ENCODE data around the gene LGALS1.
A peak's percentile ranks its signal among the peaks of the same experiment; 100 is the strongest.

The LGALS1 gene

GRCh38 chr22:37674951-37675929 is at the start of gene LGALS1:
TSS of gene LGALS1 (plus strand) at chr22:37675636. CDS start at chr22:37675703, 67 bp downstream.
- peak; percentile 97 for DNase-seq

- DNase-seq: no peak
Observed at GRCh38 chr22:37625737-37626136, 49.7 kb upstream of the LGALS1 start.

- DNase-seq: no peak
Observed at GRCh38 chr22:37626144-37626543, 49.3 kb upstream of the LGALS1 start.

- DNase-seq: no peak
Observed at GRCh38 chr22:37626556-37627075, 48.8 kb upstream of the LGALS1 start.

- DNase-seq: no peak
Observed at GRCh38 chr22:37627121-37627520, 48.3 kb upstream of the LGALS1 start.

DNA sequence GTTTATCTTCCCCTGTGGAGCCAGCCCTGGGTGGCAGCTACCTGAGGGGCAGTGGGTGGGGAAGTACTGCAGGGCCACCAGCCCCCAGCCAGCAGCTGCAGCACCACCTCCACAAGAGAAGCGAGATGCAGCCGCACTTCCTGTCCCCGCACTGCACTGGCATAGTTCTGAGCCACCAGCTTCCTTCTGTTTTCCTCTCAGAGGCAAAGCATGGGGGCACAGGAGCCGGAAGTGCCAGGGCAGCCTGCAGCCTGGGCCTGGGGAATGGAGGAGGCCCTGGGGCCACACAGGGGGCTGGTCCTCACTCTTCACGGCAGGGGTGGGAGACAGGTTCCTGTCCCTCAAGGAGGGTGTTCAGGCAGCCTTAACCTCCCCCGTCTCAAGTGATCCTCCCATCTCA is 47.9 kb upstream of the LGALS1 start:
- no peak for DNase-seq

GRCh38 chr22:37628830-37629229 is 46.6 kb upstream of the LGALS1 start:
- no peak for DNase-seq

GRCh38 chr22:37629928-37630327 is 45.5 kb upstream of the LGALS1 start:
- no peak for DNase-seq

- DNase-seq: no peak
Observed at GRCh38 chr22:37630839-37631435, 44.5 kb upstream of the LGALS1 start.

- no peak for DNase-seq
Observed at GRCh38 chr22:37631448-37632173, 43.8 kb upstream of the LGALS1 start.

DNA sequence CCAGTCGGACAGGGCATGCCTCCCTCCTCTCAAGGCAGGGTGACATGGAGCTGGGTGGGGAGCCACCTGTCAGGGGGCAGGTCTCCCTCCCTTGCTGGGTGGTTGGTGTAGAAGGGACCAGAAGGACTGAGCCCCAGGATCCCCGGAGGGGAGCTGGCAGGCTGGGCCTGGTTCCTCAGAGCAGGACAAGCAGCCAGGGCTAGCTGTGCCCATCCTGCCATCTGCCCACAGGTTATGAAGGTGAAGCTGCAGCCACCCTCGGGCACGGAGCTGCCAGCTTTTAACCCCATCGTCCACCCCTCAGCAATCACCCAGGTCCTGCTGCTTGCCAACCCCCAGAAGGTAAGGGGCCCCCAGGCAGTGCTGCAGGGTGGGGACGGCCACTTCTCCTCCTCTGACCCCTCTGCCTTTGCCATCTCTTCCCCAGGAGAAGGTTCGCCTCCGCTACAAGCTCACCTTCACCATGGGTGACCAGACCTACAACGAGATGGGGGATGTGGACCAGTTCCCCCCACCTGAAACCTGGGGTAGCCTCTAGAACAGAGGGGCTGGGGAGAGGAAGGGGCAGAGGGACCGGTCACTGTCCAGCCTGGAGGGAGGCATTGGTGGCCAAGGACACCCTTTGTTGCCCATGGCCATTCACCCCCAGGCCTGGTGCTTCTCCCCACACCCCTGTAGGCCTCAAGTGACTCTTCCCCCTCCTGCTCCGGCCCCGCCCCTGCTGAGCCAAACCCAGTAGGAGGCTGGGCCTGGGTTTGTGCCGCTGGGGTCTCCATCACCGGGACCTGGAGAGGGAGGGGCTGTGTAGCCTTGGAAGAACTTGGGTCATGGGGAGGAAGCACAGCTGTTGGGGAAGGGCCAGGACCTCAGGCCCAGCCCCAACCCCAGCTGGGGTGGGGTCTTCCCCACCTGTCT is 43.0 kb upstream of the LGALS1 start:
- DNase-seq: no peak

GRCh38 chr22:37633089-37633624 is 42.3 kb upstream of the LGALS1 start:
- no peak for DNase-seq

GRCh38 chr22:37633625-37634416 is 41.6 kb upstream of the LGALS1 start:
- peak; percentile 9 for DNase-seq

GRCh38 chr22:37634417-37634924 is 41.0 kb upstream of the LGALS1 start:
- no peak for DNase-seq

DNA sequence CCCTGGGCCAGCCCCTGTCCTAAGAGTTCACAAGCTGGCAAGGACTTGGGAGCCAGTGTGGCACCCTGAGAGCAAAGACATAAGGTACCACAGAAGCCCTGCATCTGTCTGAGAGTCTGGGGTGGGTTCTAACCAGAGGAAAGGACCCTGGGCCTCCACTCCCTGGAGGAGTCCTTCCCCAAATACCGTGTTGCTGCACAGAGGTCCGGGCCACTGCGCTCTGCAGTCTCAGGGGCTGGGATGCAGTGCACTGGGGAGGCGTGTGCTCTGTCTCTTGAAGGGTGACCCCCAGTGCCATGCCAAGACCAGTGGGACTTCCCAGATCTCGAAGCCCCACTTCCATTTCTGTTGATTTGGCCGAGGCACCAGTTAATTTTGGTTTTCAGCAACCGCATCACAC is 40.3 kb upstream of the LGALS1 start:
- no peak for DNase-seq

DNA sequence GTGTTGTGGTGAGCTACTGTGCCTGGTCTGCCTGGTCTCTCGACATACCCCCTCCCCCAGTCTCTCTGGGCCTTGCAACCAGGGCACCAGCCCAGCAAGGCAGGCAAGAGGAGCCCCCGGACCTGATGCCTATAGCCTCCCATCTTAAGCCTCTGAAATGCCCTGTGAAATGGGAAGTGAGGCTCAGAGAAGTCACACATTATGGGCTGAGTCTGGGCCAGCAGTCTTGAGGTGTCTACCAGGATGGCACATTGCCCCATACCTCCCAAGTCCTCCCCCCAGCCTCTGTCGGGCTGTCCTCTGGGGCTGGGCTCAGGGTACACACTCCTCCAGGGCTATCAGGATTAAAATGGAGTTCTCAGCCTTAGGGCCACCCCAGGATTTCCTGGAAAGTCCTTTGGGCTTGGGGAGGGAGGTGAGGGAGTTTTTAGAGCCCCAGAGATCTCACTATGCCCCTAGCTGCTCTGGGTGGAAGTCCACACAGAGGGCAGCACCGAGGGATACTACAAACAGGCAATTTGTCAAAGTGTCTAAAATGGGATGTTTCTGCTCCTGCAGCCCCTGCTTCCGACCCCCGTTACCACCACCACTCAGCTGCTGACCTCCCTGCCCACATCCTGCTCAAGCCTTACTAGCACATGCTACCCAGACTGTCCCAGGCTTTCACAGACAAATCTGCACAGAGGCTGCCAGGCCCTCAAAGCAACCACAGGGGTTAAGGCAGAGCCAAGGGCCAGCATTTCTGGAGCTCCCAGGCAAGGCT is 39.1 kb upstream of the LGALS1 start:
- DNase-seq: no peak

DNA sequence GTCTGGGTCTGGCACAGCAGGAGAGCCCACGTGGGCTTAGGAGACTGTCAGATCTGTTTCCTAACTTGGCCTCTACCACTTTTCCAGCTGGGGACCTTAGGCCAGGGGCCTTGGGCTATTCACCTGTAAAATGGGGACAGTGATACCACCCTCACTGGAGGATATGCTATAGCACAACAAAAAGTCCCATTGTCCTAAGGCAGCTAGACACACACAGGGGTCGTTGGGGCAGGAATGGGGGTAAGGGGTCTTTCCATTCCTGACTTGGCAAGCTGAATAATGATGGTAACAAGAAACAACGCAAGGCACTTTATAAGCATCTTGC is 38.5 kb upstream of the LGALS1 start:
- DNase-seq: no peak

DNA sequence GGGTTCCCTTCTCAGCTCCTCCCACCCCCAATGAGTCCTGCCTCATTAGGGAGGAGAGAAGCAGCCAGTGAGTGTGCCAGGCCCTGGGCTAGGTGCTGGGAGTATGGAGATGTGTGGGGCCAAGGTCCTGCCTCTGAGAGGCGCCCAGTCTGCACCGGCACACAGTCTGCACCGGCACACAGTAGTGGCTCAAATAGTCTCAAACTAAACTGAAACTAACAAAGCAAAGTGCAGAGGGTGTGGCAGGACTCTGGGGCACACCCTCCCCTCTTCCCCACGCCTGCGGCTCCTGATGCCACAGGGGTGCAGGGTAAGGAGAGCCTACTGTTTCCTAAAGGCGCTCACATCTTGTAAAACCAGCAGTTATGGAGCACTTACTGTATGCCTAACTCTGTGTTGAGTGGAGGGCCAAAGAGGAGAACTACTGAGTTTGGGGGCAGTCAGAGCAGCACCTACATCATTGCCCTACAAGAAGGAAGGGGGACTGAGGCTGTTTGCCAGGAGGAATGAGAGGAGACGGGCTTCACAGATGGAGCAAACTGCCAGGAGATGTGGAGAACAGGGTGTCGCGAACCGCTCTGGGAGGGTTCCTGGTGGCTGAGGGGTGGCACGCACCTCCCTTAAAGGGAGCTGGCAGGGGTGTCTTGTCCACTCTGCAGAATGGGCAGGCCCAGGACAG is 36.9 kb upstream of the LGALS1 start:
- no peak for DNase-seq

DNA sequence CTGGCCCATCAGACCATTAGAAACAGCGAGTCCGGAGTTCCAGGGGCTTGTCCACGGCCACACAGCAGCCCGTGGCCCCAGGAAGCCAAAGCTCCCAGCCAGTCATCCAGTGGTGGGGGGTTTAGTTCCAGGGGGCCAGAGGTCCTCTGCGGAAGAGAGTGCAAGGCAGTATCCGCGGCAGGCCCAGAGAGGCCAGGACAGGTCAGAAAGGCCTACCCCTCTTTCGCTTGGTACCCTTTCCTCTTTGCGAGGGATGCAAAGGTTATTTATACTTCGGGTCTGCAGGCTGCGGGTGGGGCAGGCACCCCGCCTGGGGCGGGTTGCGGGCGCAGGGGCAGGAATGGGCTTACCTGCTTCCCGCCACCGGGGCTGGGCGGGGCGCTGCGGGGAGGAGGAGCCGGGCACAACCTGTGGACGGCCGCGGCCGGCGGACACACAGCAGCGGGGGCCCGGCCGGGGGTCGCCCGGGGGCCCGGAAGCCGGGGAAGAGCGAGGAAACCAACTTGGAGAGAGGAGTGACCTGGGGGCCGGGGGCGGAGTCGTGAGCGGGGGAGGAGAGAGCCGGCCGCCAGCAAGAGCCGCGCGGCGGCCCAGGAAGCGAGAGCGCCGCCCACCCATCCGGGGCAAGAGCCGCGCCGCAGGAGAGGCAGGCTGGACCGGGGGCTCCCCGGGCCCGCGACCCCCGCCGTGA is 36.2 kb upstream of the LGALS1 start, which contains the start of gene SH3BP1:
Gene SH3BP1 (plus strand): TSS at position 600 of the 691 bp plus-strand sequence. CDS start 119 bp downstream, outside the sequence.
- no peak for DNase-seq
